SK-N-SH (cell line): ENCODE data around the gene DUSP28. TPM values are rescaled to one million over a fixed set of nuclear protein-coding genes. Genes with fewer than 3 reads are reported as not detected.
"Not testable (repeated sequence)": the region's sequence is repeated elsewhere in the genome, so short reads cannot be mapped to it uniquely, and the experiment has no call there.

Experiments
- CTCF ChIA-PET: fragments of 300-600, 350-600 bp; formaldehyde crosslinking; extraction: SDS; loops from one replicate; lab custom pipeline; 2021; lab: Yijun Ruan, JAX
- POLR2A ChIA-PET: fragments of 350-600 bp; sonication (Branson Sonifier 250); formaldehyde crosslinking; extraction: SDS; loops from one replicate; lab custom pipeline; 2020; ENCODE audit warnings: antibody characterized with exemption, inconsistent platforms; lab: Yijun Ruan, JAX
- DNase-seq: peaks from one replicate; pipeline ENCODE4 v3.0.0; 2012
- H2AFZ ChIP-seq: fragments of 200-600 bp; sonication (generic); 2 replicates; pipeline ENCODE4 v1.8.1; 2016; ENCODE audit warnings: antibody characterized with exemption, mild to moderate bottlenecking, low read depth
- H3F3A ChIP-seq: fragments of 200-600 bp; sonication (generic); replicated peaks from 2 replicates; pipeline ENCODE3; 2016; ENCODE audit warnings: antibody characterized with exemption, mild to moderate bottlenecking; ENCODE audit not compliant: insufficient read depth
- H3K27ac ChIP-seq, 2 experiments: fragments of 200-500 bp in 1 of 2; fragments of 200-600 bp in 1 of 2; sonication (Bioruptor generic) in 1 of 2; sonication (generic), shearing (Covaris generic) in 1 of 2; 2 replicates each; pipeline versions ENCODE4 v1.5.1 to v1.6.1; 2014 to 2016; ENCODE audit warnings: low read depth in 2 of 2, inconsistent platforms in 1 of 2, low read length in 1 of 2, mild to moderate bottlenecking in 1 of 2, mixed read lengths in 1 of 2
- H3K27me3 ChIP-seq: fragments of 200-600 bp; sonication (generic), shearing (Covaris generic); 2 replicates; pipeline ENCODE4 v1.6.1; 2016; ENCODE audit warnings: mixed run types; ENCODE audit not compliant: insufficient read depth
- H3K36me3 ChIP-seq, 2 experiments: fragments of 200-500 bp in 1 of 2; fragments of 200-600 bp in 1 of 2; sonication (Bioruptor generic) in 1 of 2; sonication (generic) in 1 of 2; replicated peaks in 1 of 2; 2 replicates each; pipeline versions ENCODE3 to v1.5.1; 2014 to 2016; ENCODE audit warnings: low read length in 1 of 2, mild to moderate bottlenecking in 1 of 2; ENCODE audit not compliant: insufficient read depth in 2 of 2, control insufficient read depth in 1 of 2
- H3K4me1 ChIP-seq, 2 experiments: fragments of 200-500 bp in 1 of 2; fragments of 200-600 bp in 1 of 2; sonication (Bioruptor generic) in 1 of 2; sonication (generic), shearing (Covaris generic) in 1 of 2; 2 replicates each; pipeline versions ENCODE4 v1.5.1 to v1.6.1; 2014 to 2016; ENCODE audit warnings: low read depth in 1 of 2, low read length in 1 of 2, mixed run types in 1 of 2; ENCODE audit not compliant: insufficient read depth in 2 of 2, control insufficient read depth in 1 of 2
- H3K4me2 ChIP-seq: fragments of 200-600 bp; sonication (generic), shearing (Covaris generic); 2 replicates; pipeline ENCODE4 v1.6.1; 2017; ENCODE audit warnings: mixed run types
- H3K4me3 ChIP-seq, 2 experiments: fragments of 200-500 bp in 1 of 2; fragments of 200-600 bp in 1 of 2; sonication (Bioruptor generic) in 1 of 2; sonication (generic), shearing (Covaris generic) in 1 of 2; 2 replicates each; pipeline versions ENCODE4 v1.5.1 to v1.8.1; 2014 to 2016; ENCODE audit warnings: low read depth in 2 of 2, inconsistent platforms in 1 of 2, low read length in 1 of 2, mild to moderate bottlenecking in 1 of 2, mixed read lengths in 1 of 2, moderate library complexity in 1 of 2
- H3K79me2 ChIP-seq: fragments of 200-600 bp; sonication (generic); 2 replicates; pipeline ENCODE4 v1.8.1; 2017; ENCODE audit warnings: mild to moderate bottlenecking; ENCODE audit not compliant: insufficient read depth
- H3K9ac ChIP-seq: fragments of 200-600 bp; sonication (generic); 2 replicates; pipeline ENCODE4 v1.6.1; 2017; ENCODE audit warnings: mixed run types
- H3K9me2 ChIP-seq: fragments of 200-600 bp; sonication (generic); 2 replicates; pipeline ENCODE4 v1.6.1; 2017; ENCODE audit warnings: mixed run types
- H3K9me3 ChIP-seq: fragments of 200-600 bp; sonication (generic); 2 replicates; pipeline ENCODE4 v1.6.1; 2017; ENCODE audit warnings: mixed run types, mild to moderate bottlenecking, moderate library complexity
- H4K20me1 ChIP-seq: fragments of 200-600 bp; sonication (generic); 2 replicates; pipeline ENCODE4 v1.6.1; 2017; ENCODE audit warnings: mild to moderate bottlenecking, mixed run types; ENCODE audit not compliant: insufficient read depth
- CHD2 ChIP-seq: fragments of 150-350 bp; IDR thresholded peaks from 2 replicates; pipeline ENCODE4 v1.6.1; 2018; ENCODE audit warnings: low read length; ENCODE audit not compliant: partially characterized antibody
- FOSL2 ChIP-seq: IDR thresholded peaks from 2 replicates; pipeline ENCODE4 v1.4.0; 2012; ENCODE audit warnings: low read depth, mild to moderate bottlenecking, moderate library complexity, borderline replicate concordance
- JUND ChIP-seq: IDR thresholded peaks from 2 replicates; pipeline ENCODE4 v1.4.0; 2012
- MXI1 ChIP-seq: IDR thresholded peaks from 2 replicates; pipeline ENCODE4 v1.6.1; 2012; ENCODE audit warnings: mild to moderate bottlenecking, low read depth, low read length, improper control_type of control experiment
- RAD21 ChIP-seq: IDR thresholded peaks from 2 replicates; pipeline ENCODE4 v1.6.1; 2012; ENCODE audit warnings: mild to moderate bottlenecking, low read length
- RFX5 ChIP-seq: IDR thresholded peaks from 2 replicates; pipeline ENCODE4 v1.6.1; 2012; ENCODE audit warnings: mild to moderate bottlenecking, improper control_type of control experiment, low read length
- RXRA ChIP-seq: IDR thresholded peaks from 2 replicates; pipeline ENCODE4 v1.4.0; 2012; ENCODE audit warnings: low read depth, mild to moderate bottlenecking, borderline replicate concordance
- SIN3A ChIP-seq: IDR thresholded peaks from 2 replicates; pipeline ENCODE4 v1.6.1; 2012; ENCODE audit warnings: low read depth, mild to moderate bottlenecking, low read length, moderate library complexity, borderline replicate concordance
- SMC3 ChIP-seq: IDR thresholded peaks from 2 replicates; pipeline ENCODE4 v1.6.1; 2012; ENCODE audit warnings: low read depth, low read length, improper control_type of control experiment
- TAF1 ChIP-seq: IDR thresholded peaks from 2 replicates; pipeline ENCODE4 v1.6.1; 2012; ENCODE audit warnings: low read depth, mild to moderate bottlenecking, low read length, moderate library complexity, borderline replicate concordance
- YY1 ChIP-seq: IDR thresholded peaks from 2 replicates; pipeline ENCODE4 v1.4.0; 2012; ENCODE audit warnings: low read depth, mild to moderate bottlenecking
- WGBS: methylation state at CpG from one replicate; pipeline ENCODE4 v1.1.6; 2017; ENCODE audit warnings: low lambda C conversion rate; 5-methylcytosine and 5-hydroxymethylcytosine counted together
- polyA plus RNA-seq, 3 experiments: library from polyadenylated mRNA; depleted of rRNA; stranded (reverse); fragments of >200 nt; gene quantifications; 2 replicates each; pipeline ENCODE4 v1.2.3, GENCODE V29; 2012

DUSP28 gene
- polyA plus RNA-seq, 1 of the 3 experiments (the other 2 are of a cell fraction): 4.1 TPM

GRCh38 chr2:240561325-240561971, 1.3 kb downstream of the DUSP28 start:
- Histone ChIP-seq H3K36me3 (peaks cover 0 to 7% of the 10 kb centered on the region in 2 experiments), H3K27ac (peak overlapping the region; percentile 80 to 92), H3K9me2 (no peaks in the 10 kb centered on the region), H3K9me3 (no peaks in the 10 kb centered on the region), H3K4me1 (peaks cover 34 to 41% of the 10 kb centered on the region in 2 experiments), H3K4me2 (peak overlapping the region; percentile 84), H3K4me3 (peak overlapping the region; percentile 64 to 85), H2AFZ (peak overlapping the region; percentile 1; the same call in 1 of the 2 replicates)
- POLR2A ChIA-PET: interaction anchor here (0.8 to 2.1 kb wide), 6 partner anchors 8 to 313 kb away, joined by 3 to 19 read pairs (median 4); partner anchors contain the start of genes CAPN10 and KIF1A
- WGBS: 11% methylated on average over 9 of the region's 14 CpGs
- TF ChIP-seq CHD2: no peak
- no peak for TF ChIP-seq YY1
- no peak for TF ChIP-seq RXRA
- 0 out of 2 replicates have a peak, but pooled peaks have one; percentile 3 for TF ChIP-seq JUND
- no peak for TF ChIP-seq TAF1
- no peak for TF ChIP-seq SMC3
- no peak for TF ChIP-seq RAD21
- peak; percentile 39; the same call in 1 of the 2 replicates for TF ChIP-seq FOSL2
- no peak for TF ChIP-seq MXI1
- no peak for TF ChIP-seq SIN3A
- no peak for TF ChIP-seq RFX5
- TF ChIP-seq, all 33 proteins: peak for 2
- Histone ChIP-seq H3K27me3 (no peaks in the 10 kb centered on the region), H3K9ac (peak overlapping the region; percentile 97), H3K79me2 (peaks cover 44% of the 10 kb centered on the region), H4K20me1 (peaks cover 12% of the 10 kb centered on the region; the same call in 1 of the 2 replicates), H3F3A (peaks cover 19% of the 10 kb centered on the region)
- CTCF ChIA-PET: interaction anchor here (0.7 to 1.8 kb wide), 4 partner anchors 24 to 290 kb away, joined by 3 to 7 read pairs (median 4); no protein-coding TSS in a partner anchor
- DNase-seq: no peak

GRCh38 chr2:240563231-240563630, 3.1 kb downstream of the DUSP28 start:
- DNase-seq, H3K27ac ChIP-seq, POLR2A ChIA-PET, H3K9me3 ChIP-seq, H3K36me3 ChIP-seq, H4K20me1 ChIP-seq, H3K9me2 ChIP-seq, H2AFZ ChIP-seq, H3K4me2 ChIP-seq, H3K27me3 ChIP-seq, H3K4me3 ChIP-seq, H3K9ac ChIP-seq: not testable (repeated sequence)
- peaks cover 35% of the 10 kb centered on the region for H3K79me2 ChIP-seq
- WGBS: 98% methylated on average over 17 of the region's 17 CpGs
- CTCF ChIA-PET: interaction anchor here (0.6 to 1.7 kb wide), 2 partner anchors 18 to 277 kb away, joined by 3 to 4 read pairs; no protein-coding TSS in a partner anchor
- peaks cover 42 to 44% of the 10 kb centered on the region in 2 experiments for H3K4me1 ChIP-seq
- peaks cover 23% of the 10 kb centered on the region for H3F3A ChIP-seq
